Stimulated activated CD4-positive, alpha-beta T cell treated with anti-CD3 and anti-CD28 coated beads, Interleukin-12 subunit alpha, Interleukin-12 subunit beta, amount 100 ng/mL, for 24 hours (primary cell): ENCODE measurements around the gene TFE3.
"Not testable (repeated sequence)": the region's sequence is repeated elsewhere in the genome, so short reads cannot be mapped to it uniquely, and the experiment has no call there.

Source experiments
- DNase-seq, 2 experiments: peaks; one replicate each; pipeline ENCODE4 v3.0.0-alpha.2; 2020; ENCODE audit warnings: low read depth in 2 of 2

Gene TFE3

DNA sequence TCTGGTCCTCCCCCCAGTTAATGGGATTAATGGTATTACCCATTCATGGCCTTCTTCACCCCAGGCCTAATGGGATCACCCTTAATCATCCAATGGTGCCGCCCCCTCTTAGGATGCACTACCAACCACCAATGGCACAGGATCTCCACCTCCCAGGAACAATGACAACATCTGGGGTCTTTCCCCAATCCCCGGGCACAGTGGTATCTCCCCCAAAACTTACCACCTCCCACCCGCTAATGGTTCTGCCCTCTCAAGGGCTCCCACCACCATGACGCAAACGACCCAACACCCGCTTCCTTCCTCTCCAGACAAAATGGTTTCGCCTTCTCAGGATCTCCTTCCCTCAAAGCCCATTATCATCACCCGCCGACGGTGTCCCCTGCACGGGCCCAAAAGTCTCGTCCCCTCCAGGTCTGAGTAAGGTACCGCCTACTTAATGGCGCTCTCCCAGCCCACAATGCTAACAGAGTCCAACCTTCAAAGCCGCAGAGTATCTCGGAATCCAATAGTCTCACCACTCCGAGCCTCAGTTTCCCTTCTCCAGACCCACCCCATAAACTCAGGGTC, 41.6 kb downstream of the TFE3 start:
- DNase-seq, result peak; percentile 2 to 15

DNA sequence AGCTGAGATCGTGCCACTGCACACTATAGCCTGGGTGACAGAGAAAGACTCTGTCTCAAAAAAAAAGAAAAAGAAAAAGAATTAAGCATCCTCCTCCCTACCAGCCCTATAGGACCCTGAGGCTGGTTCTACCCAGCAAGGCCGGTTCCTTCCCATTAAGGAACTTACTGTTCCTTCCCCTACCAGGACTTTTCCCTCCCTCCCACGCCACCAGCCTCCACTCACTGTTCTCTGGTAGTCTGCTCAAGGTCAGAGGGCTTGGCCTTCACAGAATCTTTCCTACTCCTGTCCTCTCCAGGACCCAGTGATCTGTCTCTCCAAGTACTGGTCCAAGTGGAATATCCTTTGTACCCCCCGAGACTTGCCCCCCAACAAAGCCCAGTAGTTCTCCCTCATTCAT, 42.5 kb downstream of the TFE3 start:
- no peak for DNase-seq

DNA sequence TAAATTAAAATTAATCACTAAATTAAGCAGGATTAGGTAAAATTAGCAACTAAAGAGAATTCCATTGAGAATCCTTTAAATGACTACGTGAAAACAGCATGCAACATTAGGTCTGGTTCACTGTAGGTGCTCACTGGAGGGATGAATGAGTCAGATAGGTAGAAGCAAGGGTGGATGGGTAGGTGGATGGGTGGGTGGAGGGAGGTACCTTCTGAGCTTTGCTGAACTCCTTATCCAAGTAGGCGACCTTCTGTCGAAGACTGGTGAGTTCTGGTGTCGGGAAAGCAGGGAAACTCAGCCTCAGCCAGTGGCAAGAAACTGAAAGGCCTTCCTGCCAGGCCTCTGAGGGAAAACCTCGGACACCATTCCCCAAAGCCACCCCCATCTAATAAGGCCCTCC, 44.1 kb downstream of the TFE3 start:
- DNase-seq, result no peak

DNA sequence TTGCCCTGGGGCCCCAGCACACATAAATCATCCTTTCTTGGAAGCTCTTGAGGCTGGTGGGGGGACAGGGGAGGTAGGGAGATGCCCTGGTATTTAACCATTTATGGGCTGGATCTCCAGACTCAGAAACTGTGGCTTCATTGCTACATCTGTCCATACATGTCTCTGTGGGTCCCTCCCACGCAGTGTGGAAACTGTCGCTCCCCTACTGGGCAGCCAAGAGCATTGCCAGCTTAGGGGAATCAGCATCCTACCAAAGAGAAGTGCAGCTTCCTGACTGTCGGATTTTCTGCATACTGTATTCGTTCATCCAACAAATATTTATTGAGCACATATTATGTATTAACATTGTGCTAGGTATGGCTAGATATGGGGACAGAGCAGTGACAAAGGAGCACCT, 44.8 kb downstream of the TFE3 start:
- no peak for DNase-seq

DNA sequence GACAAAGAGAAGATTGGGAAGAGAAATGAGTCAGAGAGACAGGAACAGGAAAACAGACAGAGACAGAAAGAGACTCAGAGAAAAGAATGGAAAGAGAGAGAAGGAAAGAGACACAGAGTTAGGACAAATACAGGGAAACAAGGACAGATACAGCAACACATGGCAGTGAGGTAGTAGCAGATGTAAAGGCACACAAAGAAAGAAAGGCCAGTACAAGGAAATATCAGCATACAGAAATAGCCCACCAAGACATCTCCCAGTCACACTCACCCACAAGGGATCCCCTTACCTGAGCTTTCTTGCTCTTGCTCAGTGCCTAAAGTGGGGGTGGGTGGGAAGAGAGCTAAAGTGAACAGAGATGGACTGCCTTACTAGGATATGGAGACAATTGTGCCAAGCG, 45.3 kb downstream of the TFE3 start:
- no peak for DNase-seq

DNA sequence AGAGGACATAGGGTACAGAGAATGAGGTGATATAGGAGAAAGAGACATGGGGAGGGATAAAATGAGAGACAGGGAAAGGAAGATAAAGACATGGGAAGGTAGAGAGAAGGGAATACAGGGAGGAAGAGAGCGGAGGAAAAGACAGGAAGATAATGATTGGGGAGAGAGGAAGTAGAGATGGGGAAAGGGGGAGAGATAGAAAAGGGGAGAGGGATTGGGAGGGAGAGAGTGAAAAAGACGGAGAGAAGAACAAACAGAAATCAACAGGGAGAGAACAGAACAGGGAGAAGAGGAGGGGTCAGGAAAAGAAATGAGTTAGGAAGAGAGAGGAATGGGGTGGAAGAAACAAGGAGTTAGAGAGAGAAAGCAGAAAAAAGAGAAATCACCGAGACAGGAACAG, 45.7 kb downstream of the TFE3 start:
- DNase-seq, result no peak

DNA sequence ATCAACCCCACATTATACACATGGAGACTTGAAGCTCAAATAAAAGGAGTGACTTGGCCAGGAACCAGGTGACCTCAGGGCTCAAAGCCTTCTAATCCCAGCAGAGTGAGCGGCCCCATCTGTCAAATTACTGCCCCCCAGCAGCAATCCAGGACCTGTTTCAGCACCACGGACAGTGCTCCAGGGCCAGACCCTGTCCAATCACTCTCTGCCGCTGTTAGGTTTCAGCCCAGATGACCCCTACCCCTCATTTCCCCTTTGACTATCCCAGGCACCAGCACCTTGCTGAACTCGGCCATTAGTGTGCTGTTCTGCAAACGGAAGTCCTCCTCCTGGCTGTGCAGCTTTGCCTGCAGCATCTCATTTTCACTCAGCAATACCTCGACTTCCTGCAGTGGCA, 46.2 kb downstream of the TFE3 start:
- no peak for DNase-seq

DNA sequence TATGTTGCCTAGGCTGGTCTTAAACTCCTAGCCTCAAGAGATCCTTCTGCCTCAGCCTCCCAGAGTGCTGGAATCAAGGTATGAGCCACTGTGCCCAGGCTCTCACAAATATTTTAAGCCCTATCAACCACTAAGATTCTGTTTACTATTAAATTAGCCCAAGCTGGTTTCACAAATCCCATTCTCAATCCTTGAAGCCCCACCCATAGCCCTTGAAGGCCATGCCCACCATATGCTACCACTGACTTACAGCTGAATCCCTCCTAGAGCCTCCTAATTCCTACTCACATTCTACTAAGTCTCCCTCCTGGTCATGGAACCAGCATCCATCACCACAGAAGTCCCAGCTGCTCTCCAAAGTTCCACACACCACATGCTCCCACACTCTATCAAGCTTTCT, 50.8 kb downstream of the TFE3 start:
- no peak for DNase-seq

DNA sequence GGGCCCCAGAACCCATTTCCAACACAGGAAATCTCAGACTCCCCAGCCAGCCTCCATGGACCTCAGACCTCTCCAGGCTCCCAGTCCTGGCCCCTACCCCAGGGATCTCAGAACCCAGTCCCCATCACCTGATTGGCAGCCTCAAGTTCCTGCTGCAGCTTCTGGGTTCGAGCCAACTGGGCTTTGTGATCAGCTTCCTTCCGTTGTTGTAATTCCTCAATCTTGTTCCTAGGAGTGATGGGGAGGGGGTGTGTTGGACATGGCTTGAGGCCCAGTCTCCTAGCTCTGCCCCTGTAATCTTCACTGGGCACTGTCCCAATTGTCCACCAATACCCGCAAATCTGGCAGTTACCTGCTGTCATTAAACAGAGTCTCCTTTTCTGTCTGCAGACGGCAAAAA, 53.7 kb downstream of the TFE3 start:
- DNase-seq, result no peak

DNA sequence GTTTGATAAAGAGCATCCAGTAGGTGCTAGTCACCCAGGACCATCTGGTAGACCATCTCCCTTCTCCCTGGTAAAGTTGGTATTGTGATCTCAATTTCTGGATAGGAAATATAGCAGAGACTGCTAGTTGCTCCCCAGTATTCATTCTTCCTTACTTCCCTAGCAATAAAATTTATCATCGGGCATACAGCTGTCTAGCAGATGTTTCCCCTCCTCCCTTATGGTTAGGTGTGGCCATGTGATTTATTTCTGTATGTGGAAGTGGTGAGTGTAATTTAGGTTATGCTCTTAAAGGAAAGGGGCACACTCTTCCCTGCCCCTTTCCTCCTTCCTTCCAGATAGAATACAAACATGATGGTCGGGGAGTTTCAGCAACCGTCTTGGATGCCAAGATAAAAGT, 59.3 kb downstream of the TFE3 start:
- no peak for DNase-seq

DNA sequence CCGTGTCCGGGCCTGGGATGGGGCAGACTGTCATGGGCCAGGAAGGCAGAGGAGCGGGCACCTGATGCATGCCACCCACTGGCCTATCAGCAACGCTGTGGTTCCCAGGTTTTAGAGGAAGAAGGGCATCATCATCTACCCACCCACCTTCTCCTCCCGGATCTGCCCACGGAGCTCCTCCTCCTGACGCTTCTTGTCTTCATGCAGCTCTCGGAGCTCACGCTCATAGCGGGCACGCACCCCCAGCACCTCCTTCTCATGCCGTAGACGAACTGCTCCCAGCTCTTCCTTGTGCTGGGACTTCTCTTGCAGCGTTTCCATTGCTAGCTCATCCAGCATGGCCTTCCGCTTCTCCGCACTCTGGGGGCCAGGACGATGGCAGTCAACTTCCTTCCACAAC, 60.1 kb downstream of the TFE3 start:
- DNase-seq, result no peak

DNA sequence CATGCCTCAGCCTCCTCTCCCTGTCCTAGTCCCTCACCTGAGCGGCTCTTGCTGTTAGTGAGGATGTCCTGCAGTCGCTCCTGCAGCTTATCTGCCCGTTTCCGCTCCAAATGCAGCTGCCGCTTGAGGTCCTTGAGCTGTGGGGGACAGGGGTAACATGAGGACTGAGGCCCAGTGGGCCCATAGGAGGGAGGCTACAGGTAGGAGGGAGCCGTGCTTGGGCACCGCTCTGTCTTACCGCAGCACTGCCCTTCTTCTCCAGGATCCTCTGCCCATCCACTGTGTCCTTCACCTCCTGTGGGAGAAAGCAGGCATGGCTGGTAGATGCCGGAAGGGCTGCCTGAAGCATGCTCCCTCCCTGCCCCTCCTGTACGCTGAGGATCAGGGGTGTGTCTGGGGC, 62.0 kb downstream of the TFE3 start:
- no peak for DNase-seq

DNA sequence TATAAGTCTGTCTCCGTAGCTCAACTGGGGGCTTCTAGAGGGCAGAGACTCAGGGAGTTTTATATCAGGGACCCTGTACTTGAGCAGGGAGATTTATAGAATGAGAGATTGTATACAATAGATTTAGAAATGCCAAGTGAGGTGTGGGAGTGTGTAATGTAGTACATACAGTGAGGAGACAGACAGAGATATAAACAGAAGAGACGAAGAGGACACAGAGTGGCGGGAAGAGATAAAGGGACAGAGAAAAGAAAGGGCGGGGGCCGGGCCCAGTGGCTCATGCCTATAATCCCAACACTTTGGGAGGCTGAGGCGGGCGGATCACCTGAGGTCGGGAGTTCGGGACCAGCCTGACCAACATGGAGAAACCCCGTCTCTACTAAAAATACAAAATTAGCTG, 62.8 kb downstream of the TFE3 start:
- DNase-seq, result not testable (repeated sequence)
